SK-N-SH (cell line): ENCODE data around the gene STX5. TPM values are rescaled to one million over a fixed set of nuclear protein-coding genes. Genes with fewer than 3 reads are reported as not detected.

Experiments
- CTCF ChIA-PET: fragments of 300-600, 350-600 bp; formaldehyde crosslinking; extraction: SDS; loops from one replicate; lab custom pipeline; 2021; lab: Yijun Ruan, JAX
- POLR2A ChIA-PET: fragments of 350-600 bp; sonication (Branson Sonifier 250); formaldehyde crosslinking; extraction: SDS; loops from one replicate; lab custom pipeline; 2020; ENCODE audit warnings: antibody characterized with exemption, inconsistent platforms; lab: Yijun Ruan, JAX
- DNase-seq: peaks from one replicate; pipeline ENCODE4 v3.0.0; 2012
- H2AFZ ChIP-seq: fragments of 200-600 bp; sonication (generic); 2 replicates; pipeline ENCODE4 v1.8.1; 2016; ENCODE audit warnings: antibody characterized with exemption, mild to moderate bottlenecking, low read depth
- H3F3A ChIP-seq: fragments of 200-600 bp; sonication (generic); replicated peaks from 2 replicates; pipeline ENCODE3; 2016; ENCODE audit warnings: antibody characterized with exemption, mild to moderate bottlenecking; ENCODE audit not compliant: insufficient read depth
- H3K27ac ChIP-seq, 2 experiments: fragments of 200-500 bp in 1 of 2; fragments of 200-600 bp in 1 of 2; sonication (Bioruptor generic) in 1 of 2; sonication (generic), shearing (Covaris generic) in 1 of 2; 2 replicates each; pipeline versions ENCODE4 v1.5.1 to v1.6.1; 2014 to 2016; ENCODE audit warnings: low read depth in 2 of 2, inconsistent platforms in 1 of 2, low read length in 1 of 2, mild to moderate bottlenecking in 1 of 2, mixed read lengths in 1 of 2
- H3K27me3 ChIP-seq: fragments of 200-600 bp; sonication (generic), shearing (Covaris generic); 2 replicates; pipeline ENCODE4 v1.6.1; 2016; ENCODE audit warnings: mixed run types; ENCODE audit not compliant: insufficient read depth
- H3K36me3 ChIP-seq, 2 experiments: fragments of 200-500 bp in 1 of 2; fragments of 200-600 bp in 1 of 2; sonication (Bioruptor generic) in 1 of 2; sonication (generic) in 1 of 2; replicated peaks in 1 of 2; 2 replicates each; pipeline versions ENCODE3 to v1.5.1; 2014 to 2016; ENCODE audit warnings: low read length in 1 of 2, mild to moderate bottlenecking in 1 of 2; ENCODE audit not compliant: insufficient read depth in 2 of 2, control insufficient read depth in 1 of 2
- H3K4me1 ChIP-seq, 2 experiments: fragments of 200-500 bp in 1 of 2; fragments of 200-600 bp in 1 of 2; sonication (Bioruptor generic) in 1 of 2; sonication (generic), shearing (Covaris generic) in 1 of 2; 2 replicates each; pipeline versions ENCODE4 v1.5.1 to v1.6.1; 2014 to 2016; ENCODE audit warnings: low read depth in 1 of 2, low read length in 1 of 2, mixed run types in 1 of 2; ENCODE audit not compliant: insufficient read depth in 2 of 2, control insufficient read depth in 1 of 2
- H3K4me2 ChIP-seq: fragments of 200-600 bp; sonication (generic), shearing (Covaris generic); 2 replicates; pipeline ENCODE4 v1.6.1; 2017; ENCODE audit warnings: mixed run types
- H3K4me3 ChIP-seq, 2 experiments: fragments of 200-500 bp in 1 of 2; fragments of 200-600 bp in 1 of 2; sonication (Bioruptor generic) in 1 of 2; sonication (generic), shearing (Covaris generic) in 1 of 2; 2 replicates each; pipeline versions ENCODE4 v1.5.1 to v1.8.1; 2014 to 2016; ENCODE audit warnings: low read depth in 2 of 2, inconsistent platforms in 1 of 2, low read length in 1 of 2, mild to moderate bottlenecking in 1 of 2, mixed read lengths in 1 of 2, moderate library complexity in 1 of 2
- H3K79me2 ChIP-seq: fragments of 200-600 bp; sonication (generic); 2 replicates; pipeline ENCODE4 v1.8.1; 2017; ENCODE audit warnings: mild to moderate bottlenecking; ENCODE audit not compliant: insufficient read depth
- H3K9ac ChIP-seq: fragments of 200-600 bp; sonication (generic); 2 replicates; pipeline ENCODE4 v1.6.1; 2017; ENCODE audit warnings: mixed run types
- H3K9me2 ChIP-seq: fragments of 200-600 bp; sonication (generic); 2 replicates; pipeline ENCODE4 v1.6.1; 2017; ENCODE audit warnings: mixed run types
- H3K9me3 ChIP-seq: fragments of 200-600 bp; sonication (generic); 2 replicates; pipeline ENCODE4 v1.6.1; 2017; ENCODE audit warnings: mixed run types, mild to moderate bottlenecking, moderate library complexity
- H4K20me1 ChIP-seq: fragments of 200-600 bp; sonication (generic); 2 replicates; pipeline ENCODE4 v1.6.1; 2017; ENCODE audit warnings: mild to moderate bottlenecking, mixed run types; ENCODE audit not compliant: insufficient read depth
- CHD2 ChIP-seq: fragments of 150-350 bp; IDR thresholded peaks from 2 replicates; pipeline ENCODE4 v1.6.1; 2018; ENCODE audit warnings: low read length; ENCODE audit not compliant: partially characterized antibody
- ELF1 ChIP-seq: IDR thresholded peaks from 2 replicates; pipeline ENCODE4 v1.4.0; 2012
- EP300 ChIP-seq, 2 experiments: IDR thresholded peaks; 2 replicates each; pipeline versions ENCODE4 v1.4.0 to v1.6.1; 2012; ENCODE audit warnings: borderline replicate concordance in 1 of 2, low read depth in 1 of 2, low read length in 1 of 2
- FOXJ3 ChIP-seq: sonication (generic); formaldehyde crosslinking; IDR thresholded peaks from 2 replicates; pipeline ENCODE4 v1.5.1; 2020; ENCODE audit warnings: mild to moderate bottlenecking, missing genetic modification reagents
- GABPA ChIP-seq: IDR thresholded peaks from 2 replicates; pipeline ENCODE4 v1.4.0; 2012; ENCODE audit warnings: low read depth, mild to moderate bottlenecking
- GATA2 ChIP-seq: sonication (generic); formaldehyde crosslinking; IDR thresholded peaks from 2 replicates; pipeline ENCODE4 v1.5.0; 2020; ENCODE audit warnings: mild to moderate bottlenecking, missing genetic modification reagents
- IRF3 ChIP-seq: fragments of 150-350 bp; IDR thresholded peaks from 2 replicates; pipeline ENCODE4 v1.6.1; 2016; ENCODE audit warnings: mild to moderate bottlenecking, low read depth, low read length
- JUND ChIP-seq: IDR thresholded peaks from 2 replicates; pipeline ENCODE4 v1.4.0; 2012
- MEF2A ChIP-seq: IDR thresholded peaks from 2 replicates; pipeline ENCODE4 v1.4.0; 2012; ENCODE audit warnings: low read depth, borderline replicate concordance
- MXI1 ChIP-seq: IDR thresholded peaks from 2 replicates; pipeline ENCODE4 v1.6.1; 2012; ENCODE audit warnings: mild to moderate bottlenecking, low read depth, low read length, improper control_type of control experiment
- NRF1 ChIP-seq: IDR thresholded peaks from 2 replicates; pipeline ENCODE4 v1.6.1; 2012; ENCODE audit warnings: low read depth, mild to moderate bottlenecking, low read length
- PBX3 ChIP-seq: IDR thresholded peaks from 2 replicates; pipeline ENCODE4; 2012
- POLR2AphosphoS5 ChIP-seq: IDR thresholded peaks from 2 replicates; pipeline ENCODE4 v1.6.1; 2012; ENCODE audit warnings: low read depth, low read length
- RAD21 ChIP-seq: IDR thresholded peaks from 2 replicates; pipeline ENCODE4 v1.6.1; 2012; ENCODE audit warnings: mild to moderate bottlenecking, low read length
- RCOR1 ChIP-seq: fragments of 150-350 bp; IDR thresholded peaks from 2 replicates; pipeline ENCODE4 v1.6.1; 2017; ENCODE audit warnings: antibody characterized with exemption, low read length
- SIN3A ChIP-seq: IDR thresholded peaks from 2 replicates; pipeline ENCODE4 v1.6.1; 2012; ENCODE audit warnings: low read depth, mild to moderate bottlenecking, low read length, moderate library complexity, borderline replicate concordance
- SMC3 ChIP-seq: IDR thresholded peaks from 2 replicates; pipeline ENCODE4 v1.6.1; 2012; ENCODE audit warnings: low read depth, low read length, improper control_type of control experiment
- TEAD4 ChIP-seq: IDR thresholded peaks from 2 replicates; pipeline ENCODE4 v1.4.0; 2012; ENCODE audit warnings: mild to moderate bottlenecking, borderline replicate concordance; ENCODE audit not compliant: insufficient read depth
- YY1 ChIP-seq: IDR thresholded peaks from 2 replicates; pipeline ENCODE4 v1.4.0; 2012; ENCODE audit warnings: low read depth, mild to moderate bottlenecking
- ZBTB33 ChIP-seq: IDR thresholded peaks from 2 replicates; pipeline ENCODE4 v1.4.0; 2012; ENCODE audit warnings: low read depth, borderline replicate concordance
- WGBS: methylation state at CpG from one replicate; pipeline ENCODE4 v1.1.6; 2017; ENCODE audit warnings: low lambda C conversion rate; 5-methylcytosine and 5-hydroxymethylcytosine counted together
- polyA plus RNA-seq, 3 experiments: library from polyadenylated mRNA; depleted of rRNA; stranded (reverse); fragments of >200 nt; gene quantifications; 2 replicates each; pipeline ENCODE4 v1.2.3, GENCODE V29; 2012
- TF ChIP-seq, protein P1 (sequence below): IDR thresholded peaks from 2 replicates; pipeline ENCODE4 v1.4.0; 2012; ENCODE audit warnings: low read depth, borderline replicate concordance
- TF ChIP-seq, protein P2 (sequence below): IDR thresholded peaks from 2 replicates; pipeline ENCODE4 v1.6.1; 2012; ENCODE audit warnings: mild to moderate bottlenecking, low read depth, low read length, moderate library complexity
- TF ChIP-seq, protein P3 (sequence below): IDR thresholded peaks from 2 replicates; pipeline ENCODE4 v1.4.0; 2012; ENCODE audit warnings: low read depth

The STX5 gene
- 24.2 and 27.4 TPM in 2 replicates for polyA plus RNA-seq (2012; rRNA removed)
- polyA plus RNA-seq (2012; cell fraction: cytosol; rRNA removed) = 15.8 and 24.5 TPM in 2 replicates
- polyA plus RNA-seq (2012; cell fraction: nucleus; rRNA removed) = 14.1 and 24.6 TPM in 2 replicates

DNA sequence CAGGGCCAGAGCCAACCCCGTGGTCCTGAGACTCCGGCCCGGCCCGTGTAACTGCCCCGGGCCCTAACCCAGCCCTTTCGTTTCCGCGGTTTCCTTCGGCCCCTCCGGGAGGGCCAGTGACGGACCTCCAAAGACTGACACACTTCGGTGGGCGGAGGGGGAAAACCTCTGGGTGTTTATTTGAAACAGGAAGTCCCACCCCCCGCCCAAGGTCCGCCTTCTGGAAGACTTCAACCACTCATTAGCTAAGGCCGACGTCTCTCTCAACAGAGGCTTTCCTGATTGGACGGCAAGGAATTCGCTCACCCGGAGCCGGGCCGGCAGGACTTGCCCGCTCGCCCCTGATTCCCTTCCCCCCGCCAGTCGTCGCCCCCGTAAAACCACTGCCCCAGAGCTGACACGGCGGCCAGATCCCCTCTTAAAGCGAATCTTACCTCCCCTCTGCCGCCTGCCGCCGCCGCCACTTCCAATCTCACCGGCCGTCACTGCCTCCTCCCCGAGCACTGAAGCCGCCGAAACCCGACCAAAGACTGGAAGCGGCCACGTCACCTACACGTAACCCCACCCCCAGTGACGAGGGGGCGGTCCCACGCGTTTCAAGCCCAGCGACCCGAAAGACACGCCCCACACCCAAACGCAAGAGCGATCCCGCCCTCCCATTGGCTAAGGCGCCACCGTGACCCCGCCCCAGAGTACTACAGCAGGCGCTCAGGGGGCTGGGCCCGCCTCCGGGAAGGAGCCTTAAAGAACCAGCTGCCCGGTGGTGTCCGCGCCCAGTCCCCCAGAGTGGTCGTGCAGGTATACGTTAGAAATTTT, at the start of gene STX5:
STX5 (minus strand) TSS at position 532 of the 816 bp plus-strand sequence. CDS start 808 bp downstream, outside the sequence.
- Histone ChIP-seq H3F3A (peaks cover under 1% of the 10 kb centered on the region), H3K4me3 (peak within 1 kb of the TSS; percentile 76 to 99), H2AFZ (no peak within 1 kb of the TSS; the same call in 1 of the 2 replicates), H3K27ac (peak within 1 kb of the TSS; percentile 89 to 93), H3K9me3 (no peaks in the 10 kb centered on the region), H3K36me3 (peaks cover 38 to 42% of the 10 kb centered on the region in 2 experiments), H3K9ac (peak within 1 kb of the TSS; percentile 98), H3K4me1 (peaks cover 0 to 20% of the 10 kb centered on the region in 2 experiments; a peak in 3 of 4 replicates), H3K79me2 (peaks cover 70% of the 10 kb centered on the region), H3K4me2 (peak within 1 kb of the TSS; percentile 93), H3K9me2 (no peaks in the 10 kb centered on the region), H3K27me3 (no peaks in the 10 kb centered on the region), H4K20me1 (peaks cover 32% of the 10 kb centered on the region)
- ChIA-PET POLR2A (interaction anchor here (0.6 to 2.2 kb wide), 15 partner anchors 9 to 331 kb away, joined by 3 to 32 read pairs (median 4); partner anchors contain the start of genes C11orf98, CSKMT, HNRNPUL2 and MTA2), CTCF (interaction anchor here (0.6 to 2.4 kb wide), 4 partner anchors 45 to 1933 kb away, joined by 3 to 15 read pairs (median 4); partner anchors contain the start of gene SLC3A2)
- DNase-seq = peak; percentile 96
- under 1% methylated on average over 43 of the region's 65 CpGs for whole genome bisulfite sequencing
- TF ChIP-seq MXI1 (peak; percentile 51; the same call in 1 of the 2 replicates), FOXJ3 (no peak), POLR2AphosphoS5 (peak; percentile 84), YY1 (no peak; the same call in 1 of the 2 replicates), SIN3A (no peak; the same call in 1 of the 2 replicates), ELF1 (peak; percentile 56; the same call in 1 of the 2 replicates), GABPA (peak; percentile 88), JUND (0 out of 2 replicates have a peak, but pooled peaks have one; percentile 2), MEF2A (no peak), RAD21 (no peak), IRF3 (peak; percentile 76), EP300 (IDR thresholded peaks at IDR 0.05; ENCODE audit: borderline replicate concordance in 1 of 2, low read depth in 1 of 2, low read length in 1 of 2) (no peak), TEAD4 (no peak), NRF1 (no peak), CHD2 (peak; percentile 95), RCOR1 (no peak), ZBTB33 (peak; percentile 51; the same call in 1 of the 2 replicates), PBX3 (peak; percentile 99), SMC3 (no peak), GATA2 (CRISPR knock-in tag) (no peak)
- TF ChIP-seq, protein P1, sequence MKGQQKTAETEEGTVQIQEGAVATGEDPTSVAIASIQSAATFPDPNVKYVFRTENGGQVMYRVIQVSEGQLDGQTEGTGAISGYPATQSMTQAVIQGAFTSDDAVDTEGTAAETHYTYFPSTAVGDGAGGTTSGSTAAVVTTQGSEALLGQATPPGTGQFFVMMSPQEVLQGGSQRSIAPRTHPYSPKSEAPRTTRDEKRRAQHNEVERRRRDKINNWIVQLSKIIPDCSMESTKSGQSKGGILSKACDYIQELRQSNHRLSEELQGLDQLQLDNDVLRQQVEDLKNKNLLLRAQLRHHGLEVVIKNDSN = 0 out of 2 replicates have a peak, but pooled peaks have one; percentile 33
- TF ChIP-seq, protein P2, sequence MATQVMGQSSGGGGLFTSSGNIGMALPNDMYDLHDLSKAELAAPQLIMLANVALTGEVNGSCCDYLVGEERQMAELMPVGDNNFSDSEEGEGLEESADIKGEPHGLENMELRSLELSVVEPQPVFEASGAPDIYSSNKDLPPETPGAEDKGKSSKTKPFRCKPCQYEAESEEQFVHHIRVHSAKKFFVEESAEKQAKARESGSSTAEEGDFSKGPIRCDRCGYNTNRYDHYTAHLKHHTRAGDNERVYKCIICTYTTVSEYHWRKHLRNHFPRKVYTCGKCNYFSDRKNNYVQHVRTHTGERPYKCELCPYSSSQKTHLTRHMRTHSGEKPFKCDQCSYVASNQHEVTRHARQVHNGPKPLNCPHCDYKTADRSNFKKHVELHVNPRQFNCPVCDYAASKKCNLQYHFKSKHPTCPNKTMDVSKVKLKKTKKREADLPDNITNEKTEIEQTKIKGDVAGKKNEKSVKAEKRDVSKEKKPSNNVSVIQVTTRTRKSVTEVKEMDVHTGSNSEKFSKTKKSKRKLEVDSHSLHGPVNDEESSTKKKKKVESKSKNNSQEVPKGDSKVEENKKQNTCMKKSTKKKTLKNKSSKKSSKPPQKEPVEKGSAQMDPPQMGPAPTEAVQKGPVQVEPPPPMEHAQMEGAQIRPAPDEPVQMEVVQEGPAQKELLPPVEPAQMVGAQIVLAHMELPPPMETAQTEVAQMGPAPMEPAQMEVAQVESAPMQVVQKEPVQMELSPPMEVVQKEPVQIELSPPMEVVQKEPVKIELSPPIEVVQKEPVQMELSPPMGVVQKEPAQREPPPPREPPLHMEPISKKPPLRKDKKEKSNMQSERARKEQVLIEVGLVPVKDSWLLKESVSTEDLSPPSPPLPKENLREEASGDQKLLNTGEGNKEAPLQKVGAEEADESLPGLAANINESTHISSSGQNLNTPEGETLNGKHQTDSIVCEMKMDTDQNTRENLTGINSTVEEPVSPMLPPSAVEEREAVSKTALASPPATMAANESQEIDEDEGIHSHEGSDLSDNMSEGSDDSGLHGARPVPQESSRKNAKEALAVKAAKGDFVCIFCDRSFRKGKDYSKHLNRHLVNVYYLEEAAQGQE = no peak
- TF ChIP-seq, protein P3, sequence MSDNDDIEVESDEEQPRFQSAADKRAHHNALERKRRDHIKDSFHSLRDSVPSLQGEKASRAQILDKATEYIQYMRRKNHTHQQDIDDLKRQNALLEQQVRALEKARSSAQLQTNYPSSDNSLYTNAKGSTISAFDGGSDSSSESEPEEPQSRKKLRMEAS = peak; percentile 28; the same call in 1 of the 2 replicates
